Stimulated activated CD8-positive, alpha-beta memory T cell treated with anti-CD3 and anti-CD28 coated beads, Interleukin-4, amount 100 ng/mL, for 4 hours (primary cell): ENCODE measurements around the gene HGD.
"Not testable (repeated sequence)": the region's sequence is repeated elsewhere in the genome, so short reads cannot be mapped to it uniquely, and the experiment has no call there.

Experiments
- DNase-seq, 2 donors: peaks; one replicate each; pipeline ENCODE4 v3.0.0-alpha.2; 2020; ENCODE audit warnings: low read depth in 2 of 2, low spot score in 1 of 2

HGD gene

GRCh38 chr3:120680193-120680894, 1.7 kb downstream of the HGD start:
- DNase-seq: no peak

GRCh38 chr3:120678984-120679383, 3.1 kb downstream of the HGD start:
- DNase-seq: no peak

GRCh38 chr3:120678331-120678947, 3.6 kb downstream of the HGD start:
- DNase-seq: no peak

- DNase-seq: not testable (repeated sequence)
Measured at GRCh38 chr3:120677193-120677592, 4.8 kb downstream of the HGD start.

- no peak for DNase-seq
Measured at GRCh38 chr3:120673116-120673515, 8.9 kb downstream of the HGD start.

- DNase-seq: no peak
Measured at GRCh38 chr3:120670576-120670975, 11.5 kb downstream of the HGD start.

GRCh38 chr3:120664926-120665325, 17.1 kb downstream of the HGD start:
- DNase-seq: no peak

- no peak for DNase-seq
Measured at GRCh38 chr3:120661945-120662344, 20.1 kb downstream of the HGD start.

GRCh38 chr3:120661106-120661905, 20.7 kb downstream of the HGD start:
- DNase-seq: no peak

- no peak for DNase-seq
Measured at GRCh38 chr3:120659834-120660233, 22.2 kb downstream of the HGD start.

- no peak for DNase-seq
Measured at GRCh38 chr3:120659285-120659684, 22.8 kb downstream of the HGD start.

GRCh38 chr3:120652896-120653545, 29.0 kb downstream of the HGD start:
- no peak for DNase-seq

- DNase-seq: no peak
Measured at GRCh38 chr3:120652281-120652680, 29.8 kb downstream of the HGD start.

- DNase-seq: no peak
Measured at GRCh38 chr3:120650311-120650710, 31.7 kb downstream of the HGD start.

- DNase-seq: no peak
Measured at GRCh38 chr3:120649830-120650233, 32.2 kb downstream of the HGD start.

- DNase-seq: no peak
Measured at GRCh38 chr3:120648290-120648689, 33.7 kb downstream of the HGD start.

GRCh38 chr3:120646771-120647432, 35.1 kb downstream of the HGD start:
- no peak for DNase-seq

GRCh38 chr3:120645083-120645845, 36.8 kb downstream of the HGD start:
- no peak for DNase-seq

- DNase-seq: no peak
Measured at GRCh38 chr3:120642368-120642948, 39.6 kb downstream of the HGD start.

GRCh38 chr3:120641696-120642246, 40.3 kb downstream of the HGD start:
- no peak for DNase-seq
